ENCODE results near the gene PSME3IP1. TPM values are rescaled to one million over a fixed set of nuclear protein-coding genes. Genes with fewer than 3 reads are reported as not detected.

The PSME3IP1 gene
- total and polyA plus RNA-seq, 2 experiments from 2014 or later = 78.0 to 105 TPM

DNA sequence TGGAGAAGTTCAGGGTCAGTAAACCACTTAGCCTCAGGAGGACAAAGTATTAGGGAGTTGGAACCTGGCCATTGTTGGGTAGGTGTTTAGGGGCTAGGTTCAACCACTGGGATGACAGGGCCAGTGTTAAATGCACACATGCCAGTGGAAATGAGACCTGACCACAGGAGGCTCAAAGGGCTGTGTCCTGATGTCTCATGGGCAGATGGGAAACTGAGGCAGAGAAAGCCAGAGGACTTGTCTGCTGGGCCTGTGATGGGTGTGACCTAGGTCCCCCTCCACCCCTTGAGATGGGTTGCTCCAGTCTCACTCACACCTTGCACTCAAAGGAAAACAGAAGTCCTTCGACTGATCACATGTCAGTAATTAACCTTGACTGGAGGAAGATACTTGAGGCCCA lies 77.4 kb downstream of the PSME3IP1 start (continued):
- TF ChIP-seq, protein P1, sequence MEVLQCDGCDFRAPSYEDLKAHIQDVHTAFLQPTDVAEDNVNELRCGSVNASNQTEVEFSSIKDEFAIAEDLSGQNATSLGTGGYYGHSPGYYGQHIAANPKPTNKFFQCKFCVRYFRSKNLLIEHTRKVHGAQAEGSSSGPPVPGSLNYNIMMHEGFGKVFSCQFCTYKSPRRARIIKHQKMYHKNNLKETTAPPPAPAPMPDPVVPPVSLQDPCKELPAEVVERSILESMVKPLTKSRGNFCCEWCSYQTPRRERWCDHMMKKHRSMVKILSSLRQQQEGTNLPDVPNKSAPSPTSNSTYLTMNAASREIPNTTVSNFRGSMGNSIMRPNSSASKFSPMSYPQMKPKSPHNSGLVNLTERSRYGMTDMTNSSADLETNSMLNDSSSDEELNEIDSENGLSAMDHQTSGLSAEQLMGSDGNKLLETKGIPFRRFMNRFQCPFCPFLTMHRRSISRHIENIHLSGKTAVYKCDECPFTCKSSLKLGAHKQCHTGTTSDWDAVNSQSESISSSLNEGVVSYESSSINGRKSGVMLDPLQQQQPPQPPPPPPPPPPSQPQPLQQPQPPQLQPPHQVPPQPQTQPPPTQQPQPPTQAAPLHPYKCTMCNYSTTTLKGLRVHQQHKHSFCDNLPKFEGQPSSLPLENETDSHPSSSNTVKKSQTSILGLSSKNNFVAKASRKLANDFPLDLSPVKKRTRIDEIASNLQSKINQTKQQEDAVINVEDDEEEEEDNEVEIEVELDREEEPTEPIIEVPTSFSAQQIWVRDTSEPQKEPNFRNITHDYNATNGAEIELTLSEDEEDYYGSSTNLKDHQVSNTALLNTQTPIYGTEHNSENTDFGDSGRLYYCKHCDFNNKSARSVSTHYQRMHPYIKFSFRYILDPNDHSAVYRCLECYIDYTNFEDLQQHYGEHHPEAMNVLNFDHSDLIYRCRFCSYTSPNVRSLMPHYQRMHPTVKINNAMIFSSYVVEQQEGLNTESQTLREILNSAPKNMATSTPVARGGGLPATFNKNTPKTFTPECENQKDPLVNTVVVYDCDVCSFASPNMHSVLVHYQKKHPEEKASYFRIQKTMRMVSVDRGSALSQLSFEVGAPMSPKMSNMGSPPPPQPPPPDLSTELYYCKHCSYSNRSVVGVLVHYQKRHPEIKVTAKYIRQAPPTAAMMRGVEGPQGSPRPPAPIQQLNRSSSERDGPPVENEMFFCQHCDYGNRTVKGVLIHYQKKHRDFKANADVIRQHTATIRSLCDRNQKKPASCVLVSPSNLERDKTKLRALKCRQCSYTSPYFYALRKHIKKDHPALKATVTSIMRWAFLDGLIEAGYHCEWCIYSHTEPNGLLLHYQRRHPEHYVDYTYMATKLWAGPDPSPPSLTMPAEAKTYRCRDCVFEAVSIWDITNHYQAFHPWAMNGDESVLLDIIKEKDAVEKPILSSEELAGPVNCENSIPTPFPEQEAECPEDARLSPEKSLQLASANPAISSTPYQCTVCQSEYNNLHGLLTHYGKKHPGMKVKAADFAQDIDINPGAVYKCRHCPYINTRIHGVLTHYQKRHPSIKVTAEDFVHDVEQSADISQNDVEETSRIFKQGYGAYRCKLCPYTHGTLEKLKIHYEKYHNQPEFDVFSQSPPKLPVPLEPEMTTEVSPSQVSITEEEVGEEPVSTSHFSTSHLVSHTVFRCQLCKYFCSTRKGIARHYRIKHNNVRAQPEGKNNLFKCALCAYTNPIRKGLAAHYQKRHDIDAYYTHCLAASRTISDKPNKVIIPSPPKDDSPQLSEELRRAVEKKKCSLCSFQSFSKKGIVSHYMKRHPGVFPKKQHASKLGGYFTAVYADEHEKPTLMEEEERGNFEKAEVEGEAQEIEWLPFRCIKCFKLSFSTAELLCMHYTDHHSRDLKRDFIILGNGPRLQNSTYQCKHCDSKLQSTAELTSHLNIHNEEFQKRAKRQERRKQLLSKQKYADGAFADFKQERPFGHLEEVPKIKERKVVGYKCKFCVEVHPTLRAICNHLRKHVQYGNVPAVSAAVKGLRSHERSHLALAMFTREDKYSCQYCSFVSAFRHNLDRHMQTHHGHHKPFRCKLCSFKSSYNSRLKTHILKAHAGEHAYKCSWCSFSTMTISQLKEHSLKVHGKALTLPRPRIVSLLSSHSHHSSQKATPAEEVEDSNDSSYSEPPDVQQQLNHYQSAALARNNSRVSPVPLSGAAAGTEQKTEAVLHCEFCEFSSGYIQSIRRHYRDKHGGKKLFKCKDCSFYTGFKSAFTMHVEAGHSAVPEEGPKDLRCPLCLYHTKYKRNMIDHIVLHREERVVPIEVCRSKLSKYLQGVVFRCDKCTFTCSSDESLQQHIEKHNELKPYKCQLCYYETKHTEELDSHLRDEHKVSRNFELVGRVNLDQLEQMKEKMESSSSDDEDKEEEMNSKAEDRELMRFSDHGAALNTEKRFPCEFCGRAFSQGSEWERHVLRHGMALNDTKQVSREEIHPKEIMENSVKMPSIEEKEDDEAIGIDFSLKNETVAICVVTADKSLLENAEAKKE (CRISPR knock-in tag; IDR thresholded peaks at IDR 0.05) = no peak
- no peak for TF ChIP-seq ZNF331 (CRISPR knock-in tag; IDR thresholded peaks at IDR 0.05; ENCODE audit: low read depth)
- TF ChIP-seq, protein P2, sequence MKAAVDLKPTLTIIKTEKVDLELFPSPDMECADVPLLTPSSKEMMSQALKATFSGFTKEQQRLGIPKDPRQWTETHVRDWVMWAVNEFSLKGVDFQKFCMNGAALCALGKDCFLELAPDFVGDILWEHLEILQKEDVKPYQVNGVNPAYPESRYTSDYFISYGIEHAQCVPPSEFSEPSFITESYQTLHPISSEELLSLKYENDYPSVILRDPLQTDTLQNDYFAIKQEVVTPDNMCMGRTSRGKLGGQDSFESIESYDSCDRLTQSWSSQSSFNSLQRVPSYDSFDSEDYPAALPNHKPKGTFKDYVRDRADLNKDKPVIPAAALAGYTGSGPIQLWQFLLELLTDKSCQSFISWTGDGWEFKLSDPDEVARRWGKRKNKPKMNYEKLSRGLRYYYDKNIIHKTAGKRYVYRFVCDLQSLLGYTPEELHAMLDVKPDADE (IDR thresholded peaks at IDR 0.05) = no peak
- no peak for TF ChIP-seq EZH2phosphoT487 (IDR thresholded peaks at IDR 0.05; ENCODE audit: unreplicated experiment)
- TF ChIP-seq NANOG (IDR thresholded peaks at IDR 0.05; ENCODE audit: borderline replicate concordance) = no peak
- TF ChIP-seq EZH2 (IDR thresholded peaks at IDR 0.05; ENCODE audit: low read depth, unreplicated experiment) = no peak
- TF ChIP-seq STAT1 (IDR thresholded peaks at IDR 0.05; ENCODE audit: unreplicated experiment) = no peak
- TF ChIP-seq, protein P3, sequence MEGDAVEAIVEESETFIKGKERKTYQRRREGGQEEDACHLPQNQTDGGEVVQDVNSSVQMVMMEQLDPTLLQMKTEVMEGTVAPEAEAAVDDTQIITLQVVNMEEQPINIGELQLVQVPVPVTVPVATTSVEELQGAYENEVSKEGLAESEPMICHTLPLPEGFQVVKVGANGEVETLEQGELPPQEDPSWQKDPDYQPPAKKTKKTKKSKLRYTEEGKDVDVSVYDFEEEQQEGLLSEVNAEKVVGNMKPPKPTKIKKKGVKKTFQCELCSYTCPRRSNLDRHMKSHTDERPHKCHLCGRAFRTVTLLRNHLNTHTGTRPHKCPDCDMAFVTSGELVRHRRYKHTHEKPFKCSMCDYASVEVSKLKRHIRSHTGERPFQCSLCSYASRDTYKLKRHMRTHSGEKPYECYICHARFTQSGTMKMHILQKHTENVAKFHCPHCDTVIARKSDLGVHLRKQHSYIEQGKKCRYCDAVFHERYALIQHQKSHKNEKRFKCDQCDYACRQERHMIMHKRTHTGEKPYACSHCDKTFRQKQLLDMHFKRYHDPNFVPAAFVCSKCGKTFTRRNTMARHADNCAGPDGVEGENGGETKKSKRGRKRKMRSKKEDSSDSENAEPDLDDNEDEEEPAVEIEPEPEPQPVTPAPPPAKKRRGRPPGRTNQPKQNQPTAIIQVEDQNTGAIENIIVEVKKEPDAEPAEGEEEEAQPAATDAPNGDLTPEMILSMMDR (conservative IDR thresholded peaks at IDR 0.05; ENCODE audit: low read depth in 2 of 2) = no peak
- no peak for TF ChIP-seq CREB1 (CRISPR knock-in tag; IDR thresholded peaks at IDR 0.05; ENCODE audit: low read depth)

Measured in GM23338 (cell line).